CD4-positive, alpha-beta T cell (primary cell): Measurements from ENCODE around the gene UBA1. TPM values are rescaled to one million over a fixed set of nuclear protein-coding genes. Genes with fewer than 3 reads are reported as not detected.

ENCODE experiments used
- ATAC-seq: fragments of 200-7000 bp; cut with Tn5 transposase; one replicate; pipeline ENCODE4 v1.10.0; 2022; ENCODE audit warnings: mild to moderate bottlenecking; ENCODE audit not compliant: poor library complexity
- CTCF ChIA-PET: fragments of 350-600 bp; sonication (Branson Sonifier 250); formaldehyde crosslinking; loops from one replicate; lab custom pipeline; 2021; ENCODE audit warnings: antibody characterized with exemption, inconsistent platforms; lab: Charles Lee
- POLR2A ChIA-PET: fragments of 350-600 bp; sonication (Branson Sonifier 250); formaldehyde crosslinking; loops from one replicate; lab custom pipeline; 2021; ENCODE audit warnings: antibody characterized with exemption, inconsistent platforms; lab: Charles Lee
- DNase-seq, 14 experiments: peaks; one replicate each; pipeline ENCODE4 v3.0.0-alpha.2; 2013 to 2020; ENCODE audit warnings: mixed read lengths in 2 of 14
- H3K27ac ChIP-seq, 2 donors: one replicate each; pipeline versions ENCODE4 v1.5.1 to v1.7.0; 2013; ENCODE audit warnings: low read length in 2 of 2, low read depth in 1 of 2, mild to moderate bottlenecking in 1 of 2
- H3K27me3 ChIP-seq, 2 experiments: 1 replicate in 1 of 2; 2 replicates in 1 of 2; pipeline versions ENCODE4 v1.6.1 to v1.7.0; 2013; ENCODE audit warnings: low read length in 2 of 2, control low read depth in 1 of 2, mild to moderate bottlenecking in 1 of 2, moderate library complexity in 1 of 2; ENCODE audit not compliant: insufficient read depth in 2 of 2, control insufficient read depth in 1 of 2
- H3K36me3 ChIP-seq: one replicate; pipeline ENCODE4 v1.6.1; 2013; ENCODE audit warnings: low read length, control low read depth; ENCODE audit not compliant: insufficient read depth
- H3K4me1 ChIP-seq: one replicate; pipeline ENCODE4 v1.6.1; 2013; ENCODE audit warnings: low read length, control low read depth; ENCODE audit not compliant: insufficient read depth
- H3K4me3 ChIP-seq: one replicate; pipeline ENCODE4 v1.5.1; 2013; ENCODE audit warnings: mild to moderate bottlenecking, low read length, moderate library complexity
- H3K9me3 ChIP-seq, 2 experiments: 1 replicate in 1 of 2; 2 replicates in 1 of 2; pipeline versions ENCODE4 v1.6.1 to v1.7.0; 2013; ENCODE audit warnings: low read length in 2 of 2, mild to moderate bottlenecking in 2 of 2, control low read depth in 1 of 2, moderate library complexity in 1 of 2; ENCODE audit not compliant: control insufficient read depth in 1 of 2, insufficient read depth in 1 of 2
- H3K27ac Mint-ChIP-seq: one replicate; pipeline ENCODE4 v1.8.0; 2020; ENCODE audit warnings: mixed read lengths
- H3K27me3 Mint-ChIP-seq: one replicate; pipeline ENCODE4 v1.8.0; 2021; ENCODE audit warnings: mixed read lengths
- H3K36me3 Mint-ChIP-seq: one replicate; pipeline ENCODE4 v1.8.0; 2021; ENCODE audit warnings: low read depth, mixed read lengths
- H3K4me1 Mint-ChIP-seq: one replicate; pipeline ENCODE4 v1.8.0; 2021; ENCODE audit warnings: low read depth, mixed read lengths
- H3K4me3 Mint-ChIP-seq: one replicate; pipeline ENCODE4 v1.8.0; 2020; ENCODE audit warnings: mild to moderate bottlenecking, mixed read lengths
- H3K9me3 Mint-ChIP-seq: one replicate; pipeline ENCODE4 v1.8.0; 2020; ENCODE audit warnings: mixed read lengths
- intact Hi-C, 2 experiments: fragments of 100-400 bp; cut with DNase I in 1 of 2; cut with micrococcal nuclease in 1 of 2; formaldehyde crosslinking; loops; one replicate each; pipeline versions ENCODE4 v1.15.1 to v1.9.0; 2023 to 2025; cut with DNase I, micrococcal nuclease
- total RNA-seq, 174 experiments: library from RNA in 2 of 174; stranded (reverse) in 2 of 174; gene quantifications; one replicate each; pipeline ENCODE4 v1.2.3 and lab custom pipeline; 2021 to 2026
- TF ChIP-seq, protein P1 (sequence below): fragments of 200-600 bp; IDR thresholded peaks from one replicate; pipeline ENCODE4 v1.8.0; 2022; ENCODE audit warnings: antibody characterized with exemption, mild to moderate bottlenecking

Gene UBA1
- total RNA-seq, 2 experiments from 2014 or later = 70.0 to 72.1 TPM

DNA sequence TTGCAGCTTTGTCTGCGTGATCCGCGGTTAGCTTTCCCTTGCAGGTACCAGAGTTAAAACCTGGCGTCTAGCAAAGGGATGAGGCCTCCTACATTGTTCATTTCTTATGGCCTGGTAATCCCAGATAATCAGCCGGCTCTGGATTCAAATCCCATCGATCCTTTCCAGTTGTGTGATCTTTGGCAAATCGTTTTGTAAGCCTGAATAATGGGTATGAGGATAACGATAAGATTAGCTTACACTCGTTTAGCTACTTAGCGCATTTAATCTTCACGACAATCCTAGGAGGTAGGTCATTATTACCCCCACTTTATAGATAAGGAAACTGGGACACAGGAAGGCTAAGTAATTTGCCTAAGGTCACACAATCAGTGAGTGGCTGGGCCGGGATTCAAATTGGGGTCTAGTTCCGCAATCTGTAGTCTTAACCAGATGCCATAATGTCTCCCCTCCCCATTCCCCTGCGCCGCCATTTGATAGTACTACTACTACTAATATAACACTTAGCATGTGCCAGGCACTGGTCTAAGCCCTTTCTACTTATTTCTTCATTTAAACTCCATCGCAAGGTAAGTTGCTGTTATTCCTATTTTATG is 1.7 kb upstream of the UBA1 start:
- H3K4me3 ChIP-seq = peak overlapping the region; percentile 70

DNA sequence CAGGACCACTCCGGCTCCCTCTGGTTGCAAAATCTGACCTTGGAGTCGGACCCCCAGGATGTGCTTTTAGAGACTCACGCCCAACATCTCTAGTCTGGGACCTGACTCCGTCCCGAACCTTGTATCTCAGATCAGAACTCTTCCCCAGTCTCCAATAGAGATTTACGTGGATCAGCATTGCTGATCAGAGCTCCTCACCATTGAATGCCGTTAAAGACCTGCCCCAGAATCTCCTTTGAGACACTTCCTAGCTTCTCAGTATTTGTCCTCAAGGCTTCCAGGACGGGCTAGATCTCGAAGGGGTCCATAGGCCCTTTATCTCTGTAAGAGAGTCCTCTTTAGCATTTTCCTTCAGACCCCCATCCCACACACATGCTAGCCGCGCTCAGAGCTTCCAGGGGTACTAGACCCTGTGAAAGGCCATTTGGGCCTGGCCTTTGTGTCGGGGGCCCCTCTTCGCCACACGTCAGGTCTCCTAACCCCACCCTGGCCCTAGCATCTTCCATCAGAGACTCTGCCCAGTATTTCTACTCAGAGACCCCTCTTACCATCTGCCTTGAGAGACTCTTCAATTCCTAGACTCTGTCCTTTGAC is 662 bp downstream of the UBA1 start:
- H3K27me3 Mint-ChIP-seq = no peaks in the 10 kb centered on the region
- H3K4me1 Mint-ChIP-seq = peaks cover 71% of the 10 kb centered on the region

More for the DNA sequence above, 1.7 kb upstream of the UBA1 start:
- TF ChIP-seq, protein P1, sequence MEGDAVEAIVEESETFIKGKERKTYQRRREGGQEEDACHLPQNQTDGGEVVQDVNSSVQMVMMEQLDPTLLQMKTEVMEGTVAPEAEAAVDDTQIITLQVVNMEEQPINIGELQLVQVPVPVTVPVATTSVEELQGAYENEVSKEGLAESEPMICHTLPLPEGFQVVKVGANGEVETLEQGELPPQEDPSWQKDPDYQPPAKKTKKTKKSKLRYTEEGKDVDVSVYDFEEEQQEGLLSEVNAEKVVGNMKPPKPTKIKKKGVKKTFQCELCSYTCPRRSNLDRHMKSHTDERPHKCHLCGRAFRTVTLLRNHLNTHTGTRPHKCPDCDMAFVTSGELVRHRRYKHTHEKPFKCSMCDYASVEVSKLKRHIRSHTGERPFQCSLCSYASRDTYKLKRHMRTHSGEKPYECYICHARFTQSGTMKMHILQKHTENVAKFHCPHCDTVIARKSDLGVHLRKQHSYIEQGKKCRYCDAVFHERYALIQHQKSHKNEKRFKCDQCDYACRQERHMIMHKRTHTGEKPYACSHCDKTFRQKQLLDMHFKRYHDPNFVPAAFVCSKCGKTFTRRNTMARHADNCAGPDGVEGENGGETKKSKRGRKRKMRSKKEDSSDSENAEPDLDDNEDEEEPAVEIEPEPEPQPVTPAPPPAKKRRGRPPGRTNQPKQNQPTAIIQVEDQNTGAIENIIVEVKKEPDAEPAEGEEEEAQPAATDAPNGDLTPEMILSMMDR = no peak
- ChIA-PET CTCF (interaction anchor here (1.3 to 2.0 kb wide), 2 partner anchors 8 to 331 kb away, joined by 3 to 12 read pairs; no protein-coding TSS in a partner anchor), POLR2A (interaction anchor here (0.6 to 2.4 kb wide), 8 partner anchors 26 to 829 kb away, joined by 3 to 29 read pairs (median 9); partner anchors contain the start of genes CDK16, NDUFB11, RBM10 and USP11)
- no peak for DNase-seq
- no peaks in the 10 kb centered on the region for H3K36me3 ChIP-seq
- H3K9me3 Mint-ChIP-seq = no peaks in the 10 kb centered on the region
- peak overlapping the region in 1 of 2 donors; percentile 76 for H3K27ac ChIP-seq
- H3K4me3 Mint-ChIP-seq = peak overlapping the region; percentile 95
- peaks cover 56% of the 10 kb centered on the region for H3K4me1 ChIP-seq
- no peaks in the 10 kb centered on the region for H3K9me3 ChIP-seq
- peak overlapping the region; percentile 88 for H3K27ac Mint-ChIP-seq
- no peaks in the 10 kb centered on the region for H3K27me3 ChIP-seq
- peaks cover 59% of the 10 kb centered on the region for H3K4me1 Mint-ChIP-seq
- ATAC-seq = no peak
- H3K36me3 Mint-ChIP-seq = peaks cover 26% of the 10 kb centered on the region
- intact Hi-C loops = loop anchor here (2.0 to 10.0 kb wide), 5 partner anchors 45 to 833 kb away; partner anchors contain the start of gene ZNF41 (in 1 of the 2)
- H3K27me3 Mint-ChIP-seq = no peaks in the 10 kb centered on the region

DNA sequence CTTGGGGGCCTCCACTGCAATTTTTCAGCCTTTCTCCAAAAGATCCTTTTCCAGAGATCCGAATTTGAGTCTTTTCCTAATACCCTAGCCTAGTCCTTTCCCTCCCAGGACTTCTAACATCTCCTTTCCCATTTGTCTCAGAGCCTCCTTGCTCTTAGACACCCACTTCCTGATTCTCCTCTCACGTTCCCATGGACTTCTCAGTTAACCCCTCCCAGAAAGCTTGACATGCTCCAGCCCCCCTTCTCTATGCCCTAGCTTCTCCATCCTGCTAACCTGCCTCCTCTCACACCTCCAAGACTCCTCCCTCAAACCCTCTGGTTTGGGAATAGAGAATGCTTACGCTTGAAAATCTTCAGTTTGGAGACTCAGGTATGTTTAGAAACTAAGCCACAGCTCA is 2.5 kb downstream of the UBA1 start:
- Mint-ChIP-seq H3K36me3 (peaks cover 63% of the 10 kb centered on the region), H3K4me3 (peak overlapping the region; percentile 99), H3K4me1 (peaks cover 63% of the 10 kb centered on the region), H3K9me3 (no peaks in the 10 kb centered on the region), H3K27ac (peak overlapping the region; percentile 92), H3K27me3 (no peaks in the 10 kb centered on the region)
- Histone ChIP-seq H3K36me3 (peaks cover 37% of the 10 kb centered on the region), H3K27ac (no peak overlapping the region), H3K9me3 (no peaks in the 10 kb centered on the region), H3K27me3 (no peaks in the 10 kb centered on the region), H3K4me3 (no peak overlapping the region), H3K4me1 (peaks cover 63% of the 10 kb centered on the region)
- ATAC-seq (no peak), DNase-seq (no peak)
- CTCF ChIA-PET = no interaction called here
- POLR2A ChIA-PET = interaction anchor here (1.0 kb wide), 1 partner anchor 22 kb away, joined by 3 read pairs; no protein-coding TSS in a partner anchor
- intact Hi-C loops = loop anchor here in 1 of 2 experiments (2.0 to 10.0 kb wide), 4 partner anchors 21 to 829 kb away; partner anchors contain the start of gene ZNF41
- TF ChIP-seq, protein P1 = no peak

More for the DNA sequence above, 662 bp downstream of the UBA1 start:
- Mint-ChIP-seq H3K4me3 (peak overlapping the region; percentile 99), H3K9me3 (no peaks in the 10 kb centered on the region), H3K36me3 (peaks cover 48% of the 10 kb centered on the region), H3K27ac (peak overlapping the region; percentile 92)
- DNase-seq (peak in 1 of 14 experiments; percentile 7), ATAC-seq (no peak)
- TF ChIP-seq, protein P1 = no peak
- intact Hi-C loops = loop anchor here (1.0 to 10.0 kb wide), 5 partner anchors 39 to 831 kb away; partner anchors contain the start of genes USP11 (in 1 of the 2) and ZNF41 (in 1 of the 2)
- Histone ChIP-seq H3K4me3 (peak overlapping the region; percentile 78), H3K9me3 (no peaks in the 10 kb centered on the region), H3K27ac (peak overlapping the region; percentile 83 to 88), H3K27me3 (no peaks in the 10 kb centered on the region), H3K36me3 (peaks cover 21% of the 10 kb centered on the region), H3K4me1 (peaks cover 70% of the 10 kb centered on the region)
- ChIA-PET POLR2A (interaction anchor here (0.8 to 1.8 kb wide), 7 partner anchors 24 to 362 kb away, joined by 3 to 14 read pairs (median 4); partner anchors contain the start of genes CDK16, NDUFB11, RBM10 and USP11), CTCF (interaction anchor here (0.6 to 2.5 kb wide), 3 partner anchors 190 to 1921 kb away, joined by 3 to 12 read pairs (median 9); no protein-coding TSS in a partner anchor)
